ENCODE results near the gene CNTN2.

Gene CNTN2

DNA sequence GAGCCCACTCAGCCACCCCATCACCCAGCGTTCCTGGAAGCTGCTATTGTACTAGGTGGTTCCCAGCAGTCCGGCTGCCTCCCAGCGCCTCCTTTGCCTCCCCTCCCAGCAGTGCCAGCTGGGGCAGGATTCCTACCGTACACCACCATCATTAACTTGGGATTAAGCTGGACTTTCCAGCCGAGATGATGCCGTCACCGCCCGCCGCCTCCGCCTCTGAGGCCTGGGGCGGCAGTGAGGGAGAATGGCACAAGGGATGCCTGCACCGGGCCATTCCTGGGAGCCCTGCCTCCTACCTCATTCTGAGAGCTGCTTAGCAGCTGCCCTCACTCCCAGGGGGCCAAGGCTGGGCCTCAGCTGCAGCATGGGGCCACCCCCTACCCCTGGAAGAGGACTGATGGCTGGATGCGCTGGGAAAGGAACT, 13.2 kb downstream of the CNTN2 start:
- Mint-ChIP-seq H3K27ac (no peak overlapping the region), H3K9me3 (no peaks in the 10 kb centered on the region), H3K4me3 (no peak overlapping the region), H3K27me3 (ENCODE audit: low read depth) (no peaks in the 10 kb centered on the region), H3K36me3 (ENCODE audit: low read depth) (no peaks in the 10 kb centered on the region), H3K4me1 (ENCODE audit: low read depth) (no peaks in the 10 kb centered on the region)

DNA sequence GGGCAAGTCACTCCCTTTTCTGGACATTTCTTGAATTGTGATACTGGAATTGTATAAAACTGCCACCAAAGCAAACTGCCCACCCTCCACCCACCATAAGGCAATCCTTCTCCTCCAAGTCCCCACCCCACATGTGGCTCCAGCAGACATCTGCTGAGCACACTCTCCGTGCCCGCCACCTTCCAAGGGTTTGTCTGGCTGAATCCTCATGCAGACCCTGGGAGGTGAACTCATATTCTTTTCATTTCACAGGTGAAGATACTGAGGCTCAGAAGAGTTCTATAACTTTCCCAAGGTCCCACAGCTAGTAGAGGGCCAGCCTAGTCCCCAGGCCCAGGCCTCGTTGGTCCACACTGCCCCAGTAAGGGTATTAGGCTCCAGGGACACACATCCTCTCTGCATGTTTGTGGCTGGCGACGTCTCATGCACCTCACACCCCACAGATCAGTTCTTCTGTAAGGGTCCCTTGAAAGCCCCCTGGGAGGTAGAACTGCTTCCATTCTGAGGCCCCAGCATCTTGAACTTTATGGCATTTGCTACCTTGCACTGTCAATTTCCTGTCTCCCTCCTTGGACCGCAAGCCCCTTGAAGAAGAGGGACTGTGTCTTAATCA, 14.1 kb downstream of the CNTN2 start:
- Mint-ChIP-seq H3K4me1 (ENCODE audit: low read depth) (no peaks in the 10 kb centered on the region), H3K27ac (no peak overlapping the region), H3K36me3 (ENCODE audit: low read depth) (no peaks in the 10 kb centered on the region), H3K27me3 (ENCODE audit: low read depth) (no peaks in the 10 kb centered on the region), H3K4me3 (no peak overlapping the region), H3K9me3 (no peaks in the 10 kb centered on the region)

DNA sequence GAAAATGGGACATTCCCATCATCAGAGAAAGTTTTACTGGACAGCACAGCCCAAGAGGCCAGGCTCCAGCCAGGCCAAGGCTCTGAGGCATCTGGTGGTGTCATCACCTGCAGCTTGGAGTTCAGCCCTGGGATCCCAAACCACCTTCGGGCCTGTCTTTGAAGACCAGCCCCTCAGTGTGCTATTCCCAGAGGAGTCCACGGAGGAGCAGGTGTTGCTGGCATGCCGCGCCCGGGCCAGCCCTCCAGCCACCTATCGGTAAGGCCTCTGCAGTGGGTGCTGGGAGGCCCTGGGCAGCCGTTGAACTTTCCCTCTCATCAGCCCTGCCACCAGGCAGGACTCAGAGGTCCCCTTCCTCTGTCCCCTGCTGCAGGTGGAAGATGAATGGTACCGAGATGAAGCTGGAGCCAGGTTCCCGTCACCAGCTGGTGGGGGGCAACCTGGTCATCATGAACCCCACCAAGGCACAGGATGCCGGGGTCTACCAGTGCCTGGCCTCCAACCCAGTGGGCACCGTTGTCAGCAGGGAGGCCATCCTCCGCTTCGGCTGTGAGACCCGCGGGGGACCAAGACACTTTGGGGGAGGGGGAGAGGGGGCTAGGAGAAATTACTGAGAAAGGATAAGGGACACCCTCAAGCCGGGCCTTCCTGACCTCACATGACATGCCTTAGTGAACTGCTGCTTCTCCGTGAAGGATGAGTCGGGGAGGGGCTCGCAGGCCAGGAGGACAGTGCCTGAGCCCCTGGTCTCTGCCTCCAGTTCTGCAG, 15.0 kb downstream of the CNTN2 start:
- H3K27me3 Mint-ChIP-seq (ENCODE audit: low read depth): no peaks in the 10 kb centered on the region
- H3K4me1 Mint-ChIP-seq (ENCODE audit: low read depth): no peaks in the 10 kb centered on the region
- H3K27ac Mint-ChIP-seq: no peak overlapping the region
- no peaks in the 10 kb centered on the region for H3K9me3 Mint-ChIP-seq
- H3K4me3 Mint-ChIP-seq: no peak overlapping the region
- no peaks in the 10 kb centered on the region for H3K36me3 Mint-ChIP-seq (ENCODE audit: low read depth)

DNA sequence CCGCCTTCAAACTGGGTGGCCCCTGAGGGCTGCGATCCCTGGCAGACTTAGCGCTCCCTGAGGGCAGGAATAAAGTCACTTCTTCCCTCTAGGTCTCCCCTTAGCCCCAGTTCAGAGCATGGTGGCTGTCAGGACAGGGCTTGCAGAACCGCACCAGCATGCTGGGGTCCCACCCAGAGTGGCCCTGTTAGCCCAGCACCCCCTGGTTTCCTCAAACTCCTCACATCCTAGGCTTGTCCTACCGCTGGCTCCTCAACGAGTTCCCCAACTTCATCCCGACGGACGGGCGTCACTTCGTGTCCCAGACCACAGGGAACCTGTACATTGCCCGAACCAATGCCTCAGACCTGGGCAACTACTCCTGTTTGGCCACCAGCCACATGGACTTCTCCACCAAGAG, 15.8 kb downstream of the CNTN2 start:
- H3K9me3 Mint-ChIP-seq: no peaks in the 10 kb centered on the region
- no peaks in the 10 kb centered on the region for H3K36me3 Mint-ChIP-seq (ENCODE audit: low read depth)
- H3K27ac Mint-ChIP-seq: no peak overlapping the region
- peaks cover 3% of the 10 kb centered on the region for H3K4me1 Mint-ChIP-seq (ENCODE audit: low read depth)
- H3K4me3 Mint-ChIP-seq: no peak overlapping the region
- H3K27me3 Mint-ChIP-seq (ENCODE audit: low read depth): no peaks in the 10 kb centered on the region

DNA sequence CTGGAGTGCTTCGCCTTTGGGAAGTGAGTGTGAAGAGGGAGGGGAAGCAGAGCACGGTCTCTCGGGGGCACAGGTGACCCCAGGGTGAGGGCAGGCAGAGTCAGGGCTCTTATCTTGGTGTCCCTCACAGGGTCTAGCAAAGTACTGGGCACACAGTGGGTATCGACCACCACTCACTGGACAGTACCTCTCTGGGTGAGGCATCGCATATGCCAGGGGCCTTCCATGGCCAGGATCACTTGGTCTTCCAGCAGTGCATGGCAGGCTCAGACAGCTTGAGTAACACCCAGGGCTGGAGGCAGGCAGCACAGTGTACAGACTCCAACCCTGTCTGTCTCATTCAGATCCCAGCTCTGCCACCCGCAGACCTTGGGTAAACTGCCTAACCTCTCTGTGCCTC, 16.6 kb downstream of the CNTN2 start:
- H3K27me3 Mint-ChIP-seq (ENCODE audit: low read depth): no peaks in the 10 kb centered on the region
- no peaks in the 10 kb centered on the region for H3K36me3 Mint-ChIP-seq (ENCODE audit: low read depth)
- H3K4me1 Mint-ChIP-seq (ENCODE audit: low read depth): peaks cover 4% of the 10 kb centered on the region
- H3K27ac Mint-ChIP-seq: no peak overlapping the region
- H3K4me3 Mint-ChIP-seq: no peak overlapping the region
- no peaks in the 10 kb centered on the region for H3K9me3 Mint-ChIP-seq

DNA sequence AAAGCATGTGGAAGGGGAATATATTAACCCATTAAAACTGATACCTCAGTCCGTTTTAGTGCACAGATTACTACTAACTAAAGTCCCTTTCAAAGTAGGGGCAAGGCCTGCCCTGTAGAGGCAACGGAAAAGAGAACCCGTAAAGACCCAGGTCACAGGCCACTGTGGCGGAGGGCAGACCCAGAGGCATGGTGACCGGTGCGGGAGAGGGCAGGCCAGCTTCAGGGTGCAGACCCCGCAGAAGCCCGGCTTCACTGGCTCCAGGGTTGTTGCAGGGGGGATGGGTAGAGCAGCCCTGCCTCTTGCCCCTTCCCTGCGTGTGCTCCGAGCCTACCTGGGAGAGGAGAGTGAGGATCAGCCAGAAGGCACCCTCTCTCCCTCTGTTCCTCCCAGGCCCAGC, 17.7 kb downstream of the CNTN2 start:
- Mint-ChIP-seq H3K4me3 (no peak overlapping the region), H3K4me1 (ENCODE audit: low read depth) (peaks cover 4% of the 10 kb centered on the region), H3K36me3 (ENCODE audit: low read depth) (no peaks in the 10 kb centered on the region), H3K27ac (no peak overlapping the region), H3K27me3 (ENCODE audit: low read depth) (no peaks in the 10 kb centered on the region), H3K9me3 (no peaks in the 10 kb centered on the region)

DNA sequence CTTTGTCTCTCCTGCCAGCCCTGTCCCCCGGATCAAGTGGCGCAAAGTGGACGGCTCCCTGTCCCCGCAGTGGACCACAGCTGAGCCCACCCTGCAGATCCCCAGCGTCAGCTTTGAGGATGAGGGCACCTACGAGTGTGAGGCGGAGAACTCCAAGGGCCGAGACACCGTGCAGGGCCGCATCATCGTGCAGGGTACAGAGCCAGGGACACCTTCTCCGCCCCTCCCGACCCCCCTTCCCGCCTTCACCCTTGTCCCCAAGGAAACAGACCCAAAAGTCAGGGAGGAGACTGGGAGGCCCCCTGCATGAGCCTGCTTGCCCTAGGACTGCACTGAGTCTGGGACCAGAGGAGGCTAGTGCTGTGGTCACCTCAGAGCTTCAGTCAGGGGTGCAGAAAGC, 18.2 kb downstream of the CNTN2 start:
- Mint-ChIP-seq H3K27ac (no peak overlapping the region), H3K27me3 (ENCODE audit: low read depth) (no peaks in the 10 kb centered on the region), H3K4me1 (ENCODE audit: low read depth) (peaks cover 4% of the 10 kb centered on the region), H3K4me3 (no peak overlapping the region), H3K36me3 (ENCODE audit: low read depth) (no peaks in the 10 kb centered on the region), H3K9me3 (no peaks in the 10 kb centered on the region)

DNA sequence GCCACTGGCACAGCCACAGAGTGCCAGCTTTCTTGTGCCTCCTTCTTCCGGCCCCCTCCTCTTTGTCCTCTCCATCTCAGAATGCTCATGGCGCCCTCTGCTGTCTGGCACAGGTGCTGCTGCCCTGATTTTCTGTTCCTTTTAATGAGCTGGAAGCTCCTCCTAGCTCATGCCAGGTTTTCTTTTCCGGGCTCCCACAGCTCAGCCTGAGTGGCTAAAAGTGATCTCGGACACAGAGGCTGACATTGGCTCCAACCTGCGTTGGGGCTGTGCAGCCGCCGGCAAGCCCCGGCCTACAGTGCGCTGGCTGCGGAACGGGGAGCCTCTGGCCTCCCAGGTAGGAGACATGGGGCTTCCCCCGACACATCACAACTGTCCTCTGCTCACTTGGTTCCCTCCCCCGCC, 18.7 kb downstream of the CNTN2 start:
- H3K9me3 Mint-ChIP-seq: no peaks in the 10 kb centered on the region
- no peaks in the 10 kb centered on the region for H3K27me3 Mint-ChIP-seq (ENCODE audit: low read depth)
- H3K4me1 Mint-ChIP-seq (ENCODE audit: low read depth): peaks cover 4% of the 10 kb centered on the region
- no peaks in the 10 kb centered on the region for H3K36me3 Mint-ChIP-seq (ENCODE audit: low read depth)
- H3K4me3 Mint-ChIP-seq: no peak overlapping the region
- H3K27ac Mint-ChIP-seq: no peak overlapping the region

DNA sequence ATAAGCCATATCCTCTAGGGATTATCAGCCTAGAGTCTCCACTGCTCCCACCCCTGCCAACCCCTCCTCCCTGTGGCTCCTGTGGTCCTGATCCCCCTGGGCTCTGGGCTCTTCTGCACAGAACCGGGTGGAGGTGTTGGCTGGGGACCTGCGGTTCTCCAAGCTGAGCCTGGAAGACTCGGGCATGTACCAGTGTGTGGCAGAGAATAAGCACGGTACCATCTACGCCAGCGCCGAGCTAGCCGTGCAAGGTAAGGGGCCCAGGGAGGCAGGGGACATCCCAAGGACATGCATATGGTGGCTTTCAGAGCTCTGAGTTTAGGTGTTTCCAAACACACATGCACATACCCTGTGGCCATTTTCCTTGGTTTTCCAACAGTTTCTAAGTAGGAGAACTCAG, 19.3 kb downstream of the CNTN2 start:
- Mint-ChIP-seq H3K4me3 (no peak overlapping the region), H3K27ac (no peak overlapping the region), H3K27me3 (ENCODE audit: low read depth) (no peaks in the 10 kb centered on the region), H3K9me3 (no peaks in the 10 kb centered on the region), H3K4me1 (ENCODE audit: low read depth) (peaks cover 4% of the 10 kb centered on the region), H3K36me3 (ENCODE audit: low read depth) (no peaks in the 10 kb centered on the region)

DNA sequence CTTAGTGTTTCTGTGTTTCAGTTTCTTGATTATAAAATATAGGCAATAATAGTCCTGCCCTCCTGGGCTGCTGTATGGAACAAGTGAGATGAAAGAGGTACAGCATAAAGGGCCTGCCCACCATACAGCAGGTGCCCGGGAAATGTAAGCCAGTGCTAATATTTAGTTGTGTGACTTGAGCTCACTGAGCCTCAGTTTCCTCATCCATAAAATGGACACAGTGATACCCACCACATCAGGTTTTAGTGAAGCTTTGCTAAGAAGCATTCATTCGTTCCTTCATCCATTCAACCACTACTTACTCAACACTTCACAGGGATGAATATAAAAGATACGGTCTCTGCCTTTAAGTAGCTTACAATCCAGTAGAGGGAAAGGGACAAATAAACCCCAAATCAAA, 19.9 kb downstream of the CNTN2 start:
- Mint-ChIP-seq H3K27ac (no peak overlapping the region), H3K4me1 (ENCODE audit: low read depth) (peaks cover 4% of the 10 kb centered on the region), H3K9me3 (no peaks in the 10 kb centered on the region), H3K27me3 (ENCODE audit: low read depth) (no peaks in the 10 kb centered on the region), H3K4me3 (no peak overlapping the region), H3K36me3 (ENCODE audit: low read depth) (no peaks in the 10 kb centered on the region)

DNA sequence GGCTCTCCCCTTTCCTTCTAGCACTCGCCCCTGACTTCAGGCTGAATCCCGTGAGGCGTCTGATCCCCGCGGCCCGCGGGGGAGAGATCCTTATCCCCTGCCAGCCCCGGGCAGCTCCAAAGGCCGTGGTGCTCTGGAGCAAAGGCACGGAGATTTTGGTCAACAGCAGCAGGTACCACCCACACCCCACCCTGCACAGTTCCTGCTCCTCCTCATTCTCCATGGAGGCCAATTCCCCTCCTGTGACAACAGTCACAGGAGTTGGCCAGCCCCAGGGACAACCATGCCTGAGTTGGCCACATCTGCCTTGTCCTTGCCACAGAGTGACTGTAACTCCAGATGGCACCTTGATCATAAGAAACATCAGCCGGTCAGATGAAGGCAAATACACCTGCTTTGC, 21.3 kb downstream of the CNTN2 start:
- Mint-ChIP-seq H3K4me3 (no peak overlapping the region), H3K4me1 (ENCODE audit: low read depth) (peaks cover 4% of the 10 kb centered on the region), H3K27ac (no peak overlapping the region)

DNA sequence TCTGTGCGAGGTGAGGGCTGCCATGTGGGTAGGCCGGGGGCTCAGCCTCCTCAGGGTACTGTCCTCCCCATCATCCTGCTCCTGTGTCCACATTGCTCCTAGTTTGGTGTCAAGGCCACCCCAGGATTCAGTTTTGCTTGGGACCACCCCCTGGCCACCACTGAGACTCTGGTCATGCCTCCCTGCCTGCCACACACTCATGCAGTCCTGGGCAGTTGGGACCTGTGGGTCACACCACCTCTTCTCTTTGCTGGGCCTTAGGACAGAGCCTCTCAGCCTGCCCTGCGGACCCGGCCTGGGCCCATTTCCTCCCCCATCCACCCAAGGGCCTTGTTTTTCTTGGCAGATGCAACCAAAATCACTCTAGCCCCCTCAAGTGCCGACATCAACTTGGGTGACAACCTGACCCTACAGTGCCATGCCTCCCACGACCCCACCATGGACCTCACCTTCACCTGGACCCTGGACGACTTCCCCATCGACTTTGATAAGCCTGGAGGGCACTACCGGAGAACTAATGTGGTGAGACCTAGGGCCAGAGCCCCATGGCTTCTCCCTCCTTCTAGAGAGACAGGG, 21.8 kb downstream of the CNTN2 start:
- H3K4me3 Mint-ChIP-seq: no peak overlapping the region
- no peak overlapping the region for H3K27ac Mint-ChIP-seq

More for the DNA sequence above, 21.3 kb downstream of the CNTN2 start:
- no peaks in the 10 kb centered on the region for H3K36me3 Mint-ChIP-seq (ENCODE audit: low read depth)
- no peaks in the 10 kb centered on the region for H3K9me3 Mint-ChIP-seq
- no peaks in the 10 kb centered on the region for H3K27me3 Mint-ChIP-seq (ENCODE audit: low read depth)

DNA sequence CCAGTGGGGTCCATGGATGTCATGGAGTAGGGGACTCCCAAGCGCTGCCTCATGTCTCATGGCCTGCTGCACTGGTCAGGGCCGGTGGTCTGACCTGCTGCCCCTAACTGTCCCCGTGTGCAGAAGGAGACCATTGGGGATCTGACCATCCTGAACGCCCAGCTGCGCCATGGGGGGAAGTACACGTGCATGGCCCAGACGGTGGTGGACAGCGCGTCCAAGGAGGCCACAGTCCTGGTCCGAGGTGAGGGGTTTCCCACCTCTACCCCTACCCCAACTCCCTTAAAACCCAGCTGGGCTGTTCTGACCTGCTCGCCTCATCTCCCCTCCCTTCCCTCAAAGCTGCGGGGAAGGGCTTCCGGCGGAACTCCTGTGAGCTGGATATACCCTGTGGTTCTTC, 22.7 kb downstream of the CNTN2 start:
- no peaks in the 10 kb centered on the region for H3K36me3 Mint-ChIP-seq (ENCODE audit: low read depth)
- H3K27ac Mint-ChIP-seq: no peak overlapping the region
- peaks cover 4% of the 10 kb centered on the region for H3K4me1 Mint-ChIP-seq (ENCODE audit: low read depth)
- no peaks in the 10 kb centered on the region for H3K9me3 Mint-ChIP-seq
- no peaks in the 10 kb centered on the region for H3K27me3 Mint-ChIP-seq (ENCODE audit: low read depth)
- no peak overlapping the region for H3K4me3 Mint-ChIP-seq

More for the DNA sequence above, 21.8 kb downstream of the CNTN2 start:
- Mint-ChIP-seq H3K36me3 (ENCODE audit: low read depth) (no peaks in the 10 kb centered on the region), H3K4me1 (ENCODE audit: low read depth) (peaks cover 4% of the 10 kb centered on the region), H3K9me3 (no peaks in the 10 kb centered on the region), H3K27me3 (ENCODE audit: low read depth) (no peaks in the 10 kb centered on the region)

DNA sequence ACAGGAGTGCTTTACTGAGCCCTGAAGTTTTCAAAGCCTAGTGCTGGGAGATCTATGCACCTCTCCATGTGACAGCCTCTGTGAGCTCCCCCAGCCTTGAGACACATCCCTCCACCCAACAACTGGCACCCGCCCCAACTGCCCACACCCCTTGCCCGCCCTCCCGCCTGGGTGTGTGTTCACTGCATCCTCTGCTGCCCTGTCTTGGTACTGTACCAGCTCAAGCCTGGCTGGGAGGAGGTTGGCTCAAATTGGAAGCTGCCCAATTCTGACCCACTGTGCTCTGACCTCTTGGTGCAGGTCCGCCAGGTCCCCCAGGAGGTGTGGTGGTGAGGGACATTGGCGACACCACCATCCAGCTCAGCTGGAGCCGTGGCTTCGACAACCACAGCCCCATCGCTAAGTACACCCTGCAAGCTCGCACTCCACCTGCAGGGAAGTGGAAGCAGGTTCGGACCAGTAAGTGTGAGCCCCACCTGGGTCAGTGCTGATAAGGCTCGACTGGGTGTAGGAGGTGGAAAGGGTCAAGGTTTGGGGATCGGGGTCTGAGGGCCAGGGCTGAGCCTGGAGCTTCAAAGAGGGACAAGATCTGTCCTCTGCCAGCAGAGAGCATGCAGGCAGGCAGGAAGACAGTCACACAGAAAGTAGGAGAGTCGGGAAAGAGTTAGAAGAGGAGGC, 23.3 kb downstream of the CNTN2 start:
- no peaks in the 10 kb centered on the region for H3K36me3 Mint-ChIP-seq (ENCODE audit: low read depth)
- H3K4me3 Mint-ChIP-seq: no peak overlapping the region
- H3K4me1 Mint-ChIP-seq (ENCODE audit: low read depth): peaks cover 4% of the 10 kb centered on the region
- no peak overlapping the region for H3K27ac Mint-ChIP-seq
- H3K9me3 Mint-ChIP-seq: no peaks in the 10 kb centered on the region
- H3K27me3 Mint-ChIP-seq (ENCODE audit: low read depth): no peaks in the 10 kb centered on the region

DNA sequence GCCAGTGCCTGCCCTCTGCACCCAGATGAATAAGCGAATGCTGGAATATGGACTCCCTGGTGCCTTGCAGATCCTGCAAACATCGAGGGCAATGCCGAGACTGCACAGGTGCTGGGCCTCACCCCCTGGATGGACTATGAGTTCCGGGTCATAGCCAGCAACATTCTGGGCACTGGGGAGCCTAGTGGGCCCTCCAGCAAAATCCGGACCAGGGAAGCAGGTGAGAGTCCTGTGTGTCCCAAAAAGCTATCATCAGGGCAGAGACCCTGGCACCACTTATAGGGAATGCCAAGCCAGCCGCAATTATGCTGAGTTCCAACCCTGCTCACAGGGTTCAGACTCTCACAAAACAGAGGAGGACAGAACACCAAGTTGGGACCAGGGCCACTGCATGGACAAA, 24.0 kb downstream of the CNTN2 start:
- H3K27me3 Mint-ChIP-seq (ENCODE audit: low read depth): no peaks in the 10 kb centered on the region
- no peaks in the 10 kb centered on the region for H3K9me3 Mint-ChIP-seq
- no peaks in the 10 kb centered on the region for H3K36me3 Mint-ChIP-seq (ENCODE audit: low read depth)
- H3K4me3 Mint-ChIP-seq: no peak overlapping the region
- peaks cover 4% of the 10 kb centered on the region for H3K4me1 Mint-ChIP-seq (ENCODE audit: low read depth)
- H3K27ac Mint-ChIP-seq: no peak overlapping the region

Measured in T-helper 1 cell treated with Interleukin-12 subunit alpha and Interleukin-12 subunit beta and Interleukin-4 antibody, amounts not matched to agents 30 μg/mL and 1 μg/mL, for 36 hours (primary cell).